GM12878 (cell line): ENCODE results near the gene STYXL2. TPM values are rescaled to one million over a fixed set of nuclear protein-coding genes. Genes with fewer than 3 reads are reported as not detected.

Experiments used
- ATAC-seq: fragments of 200-7000 bp; cut with Tn5 transposase; 3 replicates; pipeline ENCODE4 v1.9.1; 2020; ENCODE audit warnings: mild to moderate bottlenecking, moderate library complexity
- BruUV-seq: library from RNA; stranded (reverse); fragments of 400-500 nt; replicated peaks from 2 replicates; lab custom pipeline; 2021; lab: Mats Ljungman, UMichigan
- CTCF ChIA-PET: fragments of 300-600 bp; sonication (Branson Sonifier 250); formaldehyde crosslinking; extraction: SDS; loops from one replicate; lab custom pipeline; 2021; ENCODE audit warnings: inconsistent platforms; lab: Yijun Ruan, JAX
- POLR2A ChIA-PET: fragments of 350-600 bp; formaldehyde crosslinking; extraction: SDS; loops from one replicate; lab custom pipeline; 2021; ENCODE audit warnings: inconsistent platforms; lab: Charles Lee
- RAD21 ChIA-PET: fragments of 300-600 bp; sonication (Branson Sonifier 250); formaldehyde crosslinking; loops from one replicate; lab custom pipeline; 2023; ENCODE audit warnings: antibody characterized with exemption; ENCODE audit not compliant: unreplicated experiment; lab: Charles Lee
- SMC1A ChIA-PET: fragments of 300-600 bp; sonication (Branson Sonifier 250); formaldehyde crosslinking; loops from one replicate; lab custom pipeline; 2023; ENCODE audit not compliant: unreplicated experiment, uncharacterized antibody; lab: Charles Lee
- DNase-seq: peaks from one replicate; pipeline ENCODE4 v3.0.0-alpha.2; 2011; ENCODE audit warnings: low read depth, low spot score
- FAIRE-seq: peaks from 3 replicates; lab custom pipeline; 2011; peaks lifted over from hg19 to GRCh38; lab: Jason Lieb, UNC
- H2AFZ ChIP-seq: 2 replicates; pipeline ENCODE4 v1.6.0; 2011; ENCODE audit warnings: low read depth, low read length, control low read depth; ENCODE audit not compliant: control insufficient read depth
- H3K27ac ChIP-seq: 2 replicates; pipeline ENCODE4 v1.5.1; 2011; ENCODE audit warnings: control low read depth; ENCODE audit not compliant: control insufficient read depth, insufficient read depth
- H3K27me3 ChIP-seq, 2 experiments: replicated peaks in 1 of 2; 2 replicates each; pipeline versions ENCODE4 v1.6.0 to v1.6.1; 2011; ENCODE audit warnings: low read length in 1 of 2; ENCODE audit not compliant: control insufficient read depth in 2 of 2, insufficient read depth in 2 of 2
- H3K36me3 ChIP-seq, 2 experiments: 2 replicates each; pipeline ENCODE4 v1.5.1; 2011; ENCODE audit warnings: low read length in 1 of 2; ENCODE audit not compliant: control insufficient read depth in 2 of 2, insufficient read depth in 2 of 2
- H3K4me1 ChIP-seq: 2 replicates; pipeline ENCODE4 v1.6.1; 2011; ENCODE audit warnings: mild to moderate bottlenecking, low read length, moderate library complexity, mixed read lengths; ENCODE audit not compliant: control insufficient read depth, insufficient read depth
- H3K4me2 ChIP-seq: 2 replicates; pipeline ENCODE4 v1.6.0; 2011; ENCODE audit warnings: control low read depth; ENCODE audit not compliant: control insufficient read depth, insufficient read depth
- H3K4me3 ChIP-seq: fragments of 200-600 bp; sonication (generic); 2 replicates; pipeline ENCODE4 v1.5.1; 2016
- H3K79me2 ChIP-seq: 2 replicates; pipeline ENCODE4 v1.6.0; 2011; ENCODE audit warnings: low read length; ENCODE audit not compliant: control insufficient read depth, insufficient read depth
- H3K9ac ChIP-seq: 2 replicates; pipeline ENCODE4 v1.8.0; 2011; ENCODE audit warnings: low read length, control low read depth, mixed read lengths; ENCODE audit not compliant: control insufficient read depth, insufficient read depth
- H3K9me3 ChIP-seq: replicated peaks from 3 replicates; pipeline ENCODE4 v1.5.1; 2011; ENCODE audit warnings: mild to moderate bottlenecking, low read length; ENCODE audit not compliant: control insufficient read depth, insufficient read depth
- H4K20me1 ChIP-seq: 2 replicates; pipeline ENCODE4 v1.6.0; 2011; ENCODE audit not compliant: control insufficient read depth, insufficient read depth
- BACH1 ChIP-seq: fragments of 450-650 bp; IDR thresholded peaks from 2 replicates; pipeline ENCODE4 v1.6.1; 2017; ENCODE audit warnings: mild to moderate bottlenecking, borderline replicate concordance
- CREM ChIP-seq: IDR thresholded peaks from 2 replicates; pipeline ENCODE4 v1.6.1; 2014; ENCODE audit warnings: antibody characterized with exemption, low read depth
- MTA3 ChIP-seq: IDR thresholded peaks from 2 replicates; pipeline ENCODE4 v1.6.1; 2012; ENCODE audit warnings: low read length, inconsistent platforms, borderline replicate concordance
- PAX5 ChIP-seq: IDR thresholded peaks from 2 replicates; pipeline ENCODE4 v1.6.1; 2011; ENCODE audit warnings: low read depth, low read length, borderline replicate concordance
- RAD21 ChIP-seq: IDR thresholded peaks from 2 replicates; pipeline ENCODE4 v1.6.1; 2011; ENCODE audit warnings: mild to moderate bottlenecking, low read depth, low read length, moderate library complexity; ENCODE audit not compliant: insufficient read depth
- RB1 ChIP-seq: fragments of 450-650 bp; formaldehyde crosslinking; IDR thresholded peaks from 2 replicates; pipeline ENCODE4 v1.6.1; 2017; ENCODE audit warnings: mild to moderate bottlenecking, borderline replicate concordance
- REST ChIP-seq: IDR thresholded peaks from 2 replicates; pipeline ENCODE4 v1.6.1; 2012; ENCODE audit warnings: mild to moderate bottlenecking, low read depth, low read length
- SMC3 ChIP-seq: IDR thresholded peaks from 2 replicates; pipeline ENCODE4 v1.6.1; 2011; ENCODE audit warnings: low read length, improper control_type of control experiment, borderline replicate concordance
- SRF ChIP-seq, 2 experiments: IDR thresholded peaks; 2 replicates each; pipeline ENCODE4 v1.6.1; 2011; ENCODE audit warnings: low read depth in 2 of 2, low read length in 2 of 2, mild to moderate bottlenecking in 1 of 2, moderate library complexity in 1 of 2
- ZNF622 ChIP-seq: fragments of 450-650 bp; IDR thresholded peaks from 2 replicates; pipeline ENCODE4 v1.6.1; 2017; ENCODE audit warnings: mild to moderate bottlenecking, inconsistent platforms
- WGBS: methylation state at CpG from one replicate; pipeline ENCODE4 v1.1.6; 2016; ENCODE audit warnings: low lambda C conversion rate; ENCODE audit not compliant: insufficient replicate concordance, insufficient coverage; ENCODE audit errors: missing lambda C conversion rate; 5-methylcytosine and 5-hydroxymethylcytosine counted together
- in situ Hi-C: fragments of 300-500 bp; cut with MboI; formaldehyde crosslinking; loops from 9 replicates; pipeline ENCODE4 v1.14.3; 2018; ENCODE audit warnings: mixed read lengths
- intact Hi-C: fragments of 100-400 bp; cut with micrococcal nuclease; formaldehyde crosslinking; loops from one replicate; pipeline ENCODE4 v1.14.2; 2022; ENCODE audit not compliant: unreplicated experiment
- polyA plus RNA-seq, 11 experiments: library from polyadenylated mRNA; depleted of rRNA in 4 of 11; unstranded in 6 of 11; stranded (reverse) in 5 of 11; fragments of >200 nt; fragmentation: Nextera tagmentation in 4 of 11; fragmentation: Illumina TruSeq in 1 of 11; extraction: Ambion mirVana in 4 of 11; extraction: Trizol in 1 of 11; gene quantifications; 1 replicate in 1 of 11; 2 replicates in 10 of 11; pipeline versions ENCODE4 v1.2.1 to v1.2.3, GENCODE V29; 2011 to 2016; ENCODE audit warnings: inconsistent platforms in 2 of 11, missing spikeins in 2 of 11, low read depth in 1 of 11
- total RNA-seq, 4 experiments: library from RNA; depleted of rRNA in 3 of 4; stranded (reverse); fragments of >200 nt in 3 of 4; fragmentation: Illumina TruSeq in 1 of 4; extraction: Trizol in 1 of 4; gene quantifications; 2 replicates each; pipeline versions ENCODE4 v1.2.1 to v1.2.3, GENCODE V29; 2013 to 2021
- TF ChIP-seq, protein P1 (sequence below): IDR thresholded peaks from 2 replicates; pipeline ENCODE4 v1.6.1; 2011; ENCODE audit warnings: low read depth, mild to moderate bottlenecking, low read length, moderate library complexity, borderline replicate concordance; ENCODE audit errors: extremely low read depth
- TF ChIP-seq, protein P2 (sequence below): IDR thresholded peaks from 2 replicates; pipeline ENCODE4 v1.6.1; 2012; ENCODE audit warnings: low read depth, low read length, improper control_type of control experiment

STYXL2 gene
- total and polyA plus RNA-seq, 10 of the 15 experiments (the other 5 are each of a cell fraction or from before 2014, with no cell fraction given) = under 0.01 to 0.08 (median 0.03) TPM; not detected in 7

- TF ChIP-seq RB1 (no peak), REST (no peak), BACH1 (no peak), PAX5 (no peak)
These were observed 37.1 kb downstream of the STYXL2 start (continued) for GRCh38 chr1:167130829-167131510.

DNA sequence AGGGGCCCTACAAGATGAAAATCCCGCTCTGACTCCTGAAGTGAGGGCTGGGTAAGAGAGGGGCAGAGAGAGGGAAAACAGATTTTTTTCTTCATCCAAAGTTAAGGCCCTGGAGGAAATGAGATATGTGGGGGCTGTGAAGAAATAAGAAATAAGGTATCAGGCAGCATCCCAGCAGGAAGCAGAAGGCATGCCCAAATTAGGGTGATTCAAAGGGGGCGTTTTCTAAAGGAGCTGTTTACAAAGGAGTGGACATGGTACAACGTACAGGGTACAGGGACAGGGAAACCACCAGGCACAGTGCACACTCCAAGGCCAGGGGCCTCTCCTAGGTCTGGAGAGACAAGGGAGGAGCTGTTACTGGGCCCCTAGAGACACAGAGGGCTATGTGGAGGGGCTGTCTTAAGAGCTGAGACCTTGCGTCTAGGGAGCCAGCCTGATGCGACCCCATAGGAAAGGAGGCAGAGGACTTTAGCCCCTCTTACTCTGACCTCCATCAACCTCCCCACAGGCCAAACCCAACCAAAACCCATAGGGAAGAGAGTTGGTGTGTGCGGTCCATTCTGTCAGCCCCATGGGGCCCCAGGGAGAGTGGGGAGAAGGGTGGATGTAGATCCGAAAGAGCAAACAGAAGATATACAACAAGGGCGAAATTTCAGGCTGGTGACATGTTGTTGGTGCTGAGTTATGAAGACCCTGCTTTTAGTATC, 38.6 kb downstream of the STYXL2 start:
- H3K4me2 ChIP-seq = no peak overlapping the region
- FAIRE-seq (no peak), ATAC-seq (no peak), DNase-seq (no peak)
- H4K20me1 ChIP-seq = no peaks in the 10 kb centered on the region
- H3K9ac ChIP-seq = no peak overlapping the region
- SMC1A ChIA-PET = interaction anchor here (0.8 kb wide), 1 partner anchor 266 kb away, joined by 3 read pairs; no protein-coding TSS in a partner anchor
- CTCF ChIA-PET = no interaction called here
- TF ChIP-seq RAD21 = no peak
- TF ChIP-seq ZNF622 = no peak
- no peak for TF ChIP-seq SMC3
- peak; percentile 26 to 67; a peak in 1 of 4 replicates for TF ChIP-seq SRF (IDR thresholded peaks at IDR 0.05; ENCODE audit: low read depth in 2 of 2, low read length in 2 of 2)
- TF ChIP-seq, protein P1, sequence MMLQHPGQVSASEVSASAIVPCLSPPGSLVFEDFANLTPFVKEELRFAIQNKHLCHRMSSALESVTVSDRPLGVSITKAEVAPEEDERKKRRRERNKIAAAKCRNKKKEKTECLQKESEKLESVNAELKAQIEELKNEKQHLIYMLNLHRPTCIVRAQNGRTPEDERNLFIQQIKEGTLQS = no peak
- TF ChIP-seq, protein P2, sequence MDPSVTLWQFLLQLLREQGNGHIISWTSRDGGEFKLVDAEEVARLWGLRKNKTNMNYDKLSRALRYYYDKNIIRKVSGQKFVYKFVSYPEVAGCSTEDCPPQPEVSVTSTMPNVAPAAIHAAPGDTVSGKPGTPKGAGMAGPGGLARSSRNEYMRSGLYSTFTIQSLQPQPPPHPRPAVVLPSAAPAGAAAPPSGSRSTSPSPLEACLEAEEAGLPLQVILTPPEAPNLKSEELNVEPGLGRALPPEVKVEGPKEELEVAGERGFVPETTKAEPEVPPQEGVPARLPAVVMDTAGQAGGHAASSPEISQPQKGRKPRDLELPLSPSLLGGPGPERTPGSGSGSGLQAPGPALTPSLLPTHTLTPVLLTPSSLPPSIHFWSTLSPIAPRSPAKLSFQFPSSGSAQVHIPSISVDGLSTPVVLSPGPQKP = no peak
- no peak for TF ChIP-seq CREM
- no peak for TF ChIP-seq MTA3
- peaks cover 7 to 8% of the 10 kb centered on the region in 2 experiments; a peak in 2 of 4 replicates for H3K27me3 ChIP-seq
- RAD21 ChIA-PET = no interaction called here
- no peak overlapping the region for H3K4me3 ChIP-seq
- in situ Hi-C loops (no loop called here), intact Hi-C loops (no loop called here)
- H3K79me2 ChIP-seq = no peaks in the 10 kb centered on the region
- 28% methylated on average over 8 of the region's 8 CpGs for WGBS
- H2AFZ ChIP-seq = no peak overlapping the region
- H3K27ac ChIP-seq = no peak overlapping the region
- H3K36me3 ChIP-seq = no peaks in the 10 kb centered on the region
- POLR2A ChIA-PET = no interaction called here
- no TSS peak for BruUV-seq
- H3K9me3 ChIP-seq = no peaks in the 10 kb centered on the region
- H3K4me1 ChIP-seq = no peaks in the 10 kb centered on the region
